ENCODE measurements around the gene RAMP2. TPM values are rescaled to one million over a fixed set of nuclear protein-coding genes. Genes with fewer than 3 reads are reported as not detected.

RAMP2 gene
- total RNA-seq, 5 donors from 2014 or later (not counting 1 experiment from before 2014, with no cell fraction given) = not detected

GRCh38 chr17:42803074-42803883 lies 42.3 kb downstream of the RAMP2 start:
- no CpG with 5 or more reads among the region's 2 CpGs for WGBS (ENCODE audit: insufficient coverage)
- H3K27ac Mint-ChIP-seq = no peak overlapping the region

DNA sequence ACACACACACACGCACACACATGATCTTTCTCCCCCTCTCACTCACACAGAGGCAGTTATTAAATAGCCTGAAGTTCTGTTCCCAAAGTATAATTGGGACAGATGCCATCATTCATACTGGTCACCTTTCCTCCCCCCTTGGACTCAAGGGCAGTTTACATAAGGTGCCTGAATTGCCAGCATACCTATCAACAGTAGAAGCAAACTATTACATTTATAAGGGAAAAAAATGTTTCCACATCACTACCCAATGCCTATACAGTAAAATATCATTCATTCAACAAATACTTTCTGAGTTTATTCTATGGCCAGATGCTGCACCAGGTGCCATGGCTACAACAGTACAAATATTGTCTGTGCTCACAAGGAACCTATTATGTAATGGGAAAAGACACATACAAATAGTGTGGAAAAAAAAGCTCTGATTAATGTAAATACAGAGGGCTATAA lies 43.9 kb downstream of the RAMP2 start:
- peaks cover 0 to 2% (median 0%) of the 10 kb centered on the region in 3 donors for H3K4me1 Mint-ChIP-seq
- CTCF ChIA-PET = no interaction called here
- H3K27ac Mint-ChIP-seq = no peak overlapping the region
- H3K27ac ChIP-seq (ENCODE audit: low read length) = no peak overlapping the region
- no peaks in the 10 kb centered on the region for H3K4me1 ChIP-seq (ENCODE audit: control insufficient read depth in 1 of 2, extremely low read depth in 1 of 2, insufficient read depth in 2 of 2, low read length in 2 of 2)
- 100% methylated on average over 1 of the region's 1 CpG for WGBS (ENCODE audit: insufficient coverage)
- DNase-seq (no peak), ATAC-seq (replicated peaks in 1 of 4) (no peak)
- H3K27me3 Mint-ChIP-seq = no peaks in the 10 kb centered on the region
- H3K27me3 ChIP-seq (replicated peaks in 1 of 2; ENCODE audit: control insufficient read depth in 2 of 2, extremely low read depth in 1 of 2, insufficient read depth in 2 of 2, low read length in 1 of 2) = no peaks in the 10 kb centered on the region
- no peak overlapping the region for H3K4me3 ChIP-seq (ENCODE audit: control insufficient read depth in 1 of 2, extremely low read depth in 1 of 2, low read length in 1 of 2)
- peaks cover 6% of the 10 kb centered on the region for H3K36me3 Mint-ChIP-seq
- POLR2A ChIA-PET = no interaction called here
- peaks cover 3 to 10% of the 10 kb centered on the region in 2 donors for H3K36me3 ChIP-seq (ENCODE audit: control insufficient read depth in 2 of 2, extremely low read depth in 1 of 2, insufficient read depth in 1 of 2, low read length in 1 of 2)
- no peak overlapping the region for H3K4me3 Mint-ChIP-seq
- H3K9me3 Mint-ChIP-seq = no peaks in the 10 kb centered on the region
- no peaks in the 10 kb centered on the region for H3K9me3 ChIP-seq

More at GRCh38 chr17:42803074-42803883, 42.3 kb downstream of the RAMP2 start:
- no peak for ATAC-seq (replicated peaks in 1 of 4)
- ChIA-PET CTCF (interaction anchor here in 1 of 2 donors (0.6 kb wide), 1 partner anchor 18 kb away, joined by 3 read pairs; no protein-coding TSS in a partner anchor), POLR2A (interaction anchor here in 1 of 2 donors (0.5 kb wide), 1 partner anchor 77 kb away, joined by 7 read pairs; no protein-coding TSS in a partner anchor)
- Mint-ChIP-seq H3K4me1 (peaks cover 7 to 9% (median 8%) of the 10 kb centered on the region in 3 donors), H3K9me3 (no peaks in the 10 kb centered on the region), H3K4me3 (no peak overlapping the region), H3K36me3 (no peaks in the 10 kb centered on the region), H3K27me3 (peaks cover 0 to 2% of the 10 kb centered on the region in 2 donors)
- Histone ChIP-seq H3K36me3 (ENCODE audit: control insufficient read depth in 2 of 2, extremely low read depth in 1 of 2, insufficient read depth in 1 of 2, low read length in 1 of 2) (no peaks in the 10 kb centered on the region), H3K4me1 (ENCODE audit: control insufficient read depth in 1 of 2, extremely low read depth in 1 of 2, insufficient read depth in 2 of 2, low read length in 2 of 2) (peaks cover 0 to 8% of the 10 kb centered on the region in 2 experiments), H3K27me3 (replicated peaks in 1 of 2; ENCODE audit: control insufficient read depth in 2 of 2, extremely low read depth in 1 of 2, insufficient read depth in 2 of 2, low read length in 1 of 2) (no peaks in the 10 kb centered on the region), H3K4me3 (ENCODE audit: control insufficient read depth in 1 of 2, extremely low read depth in 1 of 2, low read length in 1 of 2) (no peak overlapping the region), H3K27ac (ENCODE audit: low read length) (no peak overlapping the region), H3K9me3 (no peaks in the 10 kb centered on the region)
- no peak for DNase-seq

- POLR2A ChIA-PET = no interaction called here
- Histone ChIP-seq H3K36me3 (ENCODE audit: control insufficient read depth in 2 of 2, extremely low read depth in 1 of 2, insufficient read depth in 1 of 2, low read length in 1 of 2) (peaks cover 3 to 20% of the 10 kb centered on the region in 2 donors), H3K27ac (ENCODE audit: low read length) (no peak overlapping the region), H3K9me3 (no peaks in the 10 kb centered on the region), H3K4me1 (ENCODE audit: control insufficient read depth in 1 of 2, extremely low read depth in 1 of 2, insufficient read depth in 2 of 2, low read length in 2 of 2) (no peaks in the 10 kb centered on the region), H3K27me3 (replicated peaks in 1 of 2; ENCODE audit: control insufficient read depth in 2 of 2, extremely low read depth in 1 of 2, insufficient read depth in 2 of 2, low read length in 1 of 2) (no peaks in the 10 kb centered on the region), H3K4me3 (ENCODE audit: control insufficient read depth in 1 of 2, extremely low read depth in 1 of 2, low read length in 1 of 2) (no peak overlapping the region)
- Mint-ChIP-seq H3K36me3 (peaks cover 14% of the 10 kb centered on the region), H3K9me3 (no peaks in the 10 kb centered on the region), H3K27me3 (no peaks in the 10 kb centered on the region), H3K27ac (no peak overlapping the region), H3K4me1 (no peaks in the 10 kb centered on the region), H3K4me3 (no peak overlapping the region)
- CTCF ChIA-PET = no interaction called here
- DNase-seq (no peak), ATAC-seq (replicated peaks in 1 of 4) (no peak)
- WGBS (ENCODE audit: insufficient coverage) = 100% methylated on average over 1 of the region's 1 CpG
Observed at GRCh38 chr17:42806249-42806648, 45.2 kb downstream of the RAMP2 start.

DNA sequence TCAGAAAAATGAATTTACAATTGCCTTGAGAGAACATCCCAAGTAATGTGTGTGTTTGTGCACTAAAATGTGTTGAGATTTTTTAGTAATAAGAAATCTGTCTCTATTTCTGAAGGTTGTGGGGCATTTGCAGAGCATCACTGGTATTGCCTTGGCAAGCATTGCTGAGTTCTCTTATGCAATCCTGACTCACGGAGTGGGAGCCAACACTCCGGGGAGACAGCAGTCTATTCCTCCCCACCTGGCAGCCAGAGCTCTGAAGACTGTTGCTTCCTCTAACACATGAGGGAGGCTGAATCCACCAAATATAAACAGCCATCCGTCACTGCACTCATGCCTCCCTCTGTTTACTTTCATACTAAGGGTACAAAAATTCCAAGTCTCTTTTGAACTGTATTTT lies 48.2 kb downstream of the RAMP2 start:
- CTCF ChIA-PET = no interaction called here
- no peak overlapping the region for H3K4me3 ChIP-seq (ENCODE audit: control insufficient read depth in 1 of 2, extremely low read depth in 1 of 2, low read length in 1 of 2)
- WGBS (ENCODE audit: insufficient coverage) = no CpG with 5 or more reads among the region's 3 CpGs
- Mint-ChIP-seq H3K27ac (no peak overlapping the region), H3K36me3 (peaks cover 29% of the 10 kb centered on the region), H3K27me3 (no peaks in the 10 kb centered on the region), H3K9me3 (no peaks in the 10 kb centered on the region), H3K4me1 (no peaks in the 10 kb centered on the region), H3K4me3 (no peak overlapping the region)
- DNase-seq (no peak), ATAC-seq (replicated peaks in 1 of 4) (no peak)
- no peaks in the 10 kb centered on the region for H3K9me3 ChIP-seq
- H3K4me1 ChIP-seq (ENCODE audit: control insufficient read depth in 1 of 2, extremely low read depth in 1 of 2, insufficient read depth in 2 of 2, low read length in 2 of 2) = no peaks in the 10 kb centered on the region
- peaks cover 10 to 35% of the 10 kb centered on the region in 2 donors for H3K36me3 ChIP-seq (ENCODE audit: control insufficient read depth in 2 of 2, extremely low read depth in 1 of 2, insufficient read depth in 1 of 2, low read length in 1 of 2)
- POLR2A ChIA-PET = no interaction called here
- H3K27ac ChIP-seq (ENCODE audit: low read length) = no peak overlapping the region
- no peaks in the 10 kb centered on the region for H3K27me3 ChIP-seq (replicated peaks in 1 of 2; ENCODE audit: control insufficient read depth in 2 of 2, extremely low read depth in 1 of 2, insufficient read depth in 2 of 2, low read length in 1 of 2)

Other genes with a start within 250 kb of the RAMP2 start
- gene NAGLU, start 225.0 kb upstream of the RAMP2 start, total RNA-seq = 10 to 100 TPM; 13.2 to 35.1 (median 28.8) TPM
- 1 to 10 TPM; 1.2 to 2.2 (median 1.4) TPM for gene HSD17B1, start 208.3 kb upstream of the RAMP2 start, total RNA-seq
- gene COASY, start 199.1 kb upstream of the RAMP2 start, total RNA-seq = 10 to 100 TPM; 43.2 to 79.0 (median 74.9) TPM
- 10 to 100 TPM; 31.4 to 68.9 (median 61.2) TPM for gene MLX, start 194.1 kb upstream of the RAMP2 start, total RNA-seq
- 1 to 10 TPM; 2.2 to 4.3 (median 3.2) TPM for gene PSMC3IP, start 183.5 kb upstream of the RAMP2 start, total RNA-seq
- gene RETREG3, start 151.9 kb upstream of the RAMP2 start, total RNA-seq = 100 to 1,000 TPM in 3 of 5 donors, 10 to 100 TPM in 2; 72.4 to 150 (median 139) TPM
- gene TUBG1, start 151.5 kb upstream of the RAMP2 start, total RNA-seq = 10 to 100 TPM in 3 of 5 donors, 1 to 10 TPM in 2; 6.5 to 18.9 (median 16.2) TPM
- gene TUBG2, start 101.9 kb upstream of the RAMP2 start, total RNA-seq = 10 to 100 TPM; 13.7 to 22.3 (median 20.5) TPM
- 1 to 10 TPM in 1 of 5 donors, under 1 TPM in 4; 0.13 to 2.5 (median 0.58) TPM for gene PLEKHH3, start 84.2 kb upstream of the RAMP2 start, total RNA-seq
- 1 to 10 TPM in 4 of 5 donors, under 1 TPM in 1; 0.53 to 7.8 (median 1.3) TPM for gene CCR10, start 79.4 kb upstream of the RAMP2 start, total RNA-seq
- 10 to 100 TPM in 1 of 5 donors, 1 to 10 TPM in 4; 2.2 to 18.3 (median 3.0) TPM for gene CNTNAP1, start 78.7 kb upstream of the RAMP2 start, total RNA-seq
- gene EZH1, start 16.2 kb upstream of the RAMP2 start, total RNA-seq = 100 to 1,000 TPM in 4 of 5 donors, 10 to 100 TPM in 1; 87.1 to 161 (median 146) TPM
- 10 to 100 TPM; 34.7 to 42.5 (median 38.7) TPM for gene VPS25, start 12.2 kb downstream of the RAMP2 start, total RNA-seq
- 1 to 10 TPM in 1 of 5 donors, under 1 TPM in 3, not detected in 1; 0.38 to 1.3 (median 0.60) TPM for gene WNK4, start 19.4 kb downstream of the RAMP2 start, total RNA-seq
- 10 to 100 TPM in 4 of 5 donors, 1 to 10 TPM in 1; 7.9 to 32.4 (median 29.8) TPM for gene COA3, start 37.5 kb downstream of the RAMP2 start, total RNA-seq
- not detected for gene CNTD1, start 37.6 kb downstream of the RAMP2 start, total RNA-seq
- gene BECN1, start 63.1 kb downstream of the RAMP2 start, total RNA-seq = 100 to 1,000 TPM in 4 of 5 donors, 10 to 100 TPM in 1; 92.1 to 138 (median 105) TPM
- gene PSME3, start 72.2 kb downstream of the RAMP2 start, total RNA-seq = 10 to 100 TPM; 68.0 to 79.1 (median 77.2) TPM
- 1 to 10 TPM; 2.2 to 3.7 (median 3.2) TPM for gene AOC2, start 83.4 kb downstream of the RAMP2 start, total RNA-seq
- gene AOC3, start 90.0 kb downstream of the RAMP2 start, total RNA-seq = 1 to 10 TPM; 1.2 to 2.1 (median 1.2) TPM
- under 1 TPM in 3 of 5 donors, not detected in 2; 0.19 to 0.30 (median 0.20) TPM for gene G6PC1, start 139.6 kb downstream of the RAMP2 start, total RNA-seq
- 10 to 100 TPM; 54.1 to 65.2 (median 60.0) TPM for gene AARSD1, start 203.2 kb downstream of the RAMP2 start, total RNA-seq
- under 1 TPM in 3 of 5 donors, not detected in 2; 0.25 to 0.44 (median 0.41) TPM for gene PTGES3L, start 218.9 kb downstream of the RAMP2 start, total RNA-seq
- 10 to 100 TPM; 11.5 to 24.0 (median 23.7) TPM for gene RUNDC1, start 219.3 kb downstream of the RAMP2 start, total RNA-seq
- 1,000 to 10,000 TPM; 1,254 to 1,790 (median 1,710) TPM for gene RPL27, start 237.2 kb downstream of the RAMP2 start, total RNA-seq
- gene IFI35, start 245.6 kb downstream of the RAMP2 start, total RNA-seq = 10 to 100 TPM; 27.0 to 44.6 (median 34.1) TPM